Osteoblast (primary cell): ENCODE results near the gene BASP1. TPM values are rescaled to one million over a fixed set of nuclear protein-coding genes. Genes with fewer than 3 reads are reported as not detected.

Experiments used
- DNase-seq: peaks from one replicate; pipeline ENCODE4 v3.0.0; 2011; ENCODE audit warnings: low spot score, mixed read lengths; ENCODE audit not compliant: insufficient read length; ENCODE audit errors: missing footprints
- H2AFZ ChIP-seq: 2 replicates; pipeline ENCODE4 v1.6.0; 2011; ENCODE audit warnings: mild to moderate bottlenecking, low read length
- H3K27ac ChIP-seq: 2 replicates; pipeline ENCODE4 v1.5.1; 2011; ENCODE audit warnings: mild to moderate bottlenecking, low read depth, low read length, moderate library complexity
- H3K27me3 ChIP-seq: 2 replicates; pipeline ENCODE4 v1.6.0; 2012; ENCODE audit warnings: mild to moderate bottlenecking, control low read depth, inconsistent platforms, low read length, moderate library complexity; ENCODE audit not compliant: insufficient read depth
- H3K36me3 ChIP-seq: 2 replicates; pipeline ENCODE4 v1.5.1; 2011; ENCODE audit warnings: mild to moderate bottlenecking, low read length, control low read depth, moderate library complexity; ENCODE audit not compliant: insufficient read depth
- H3K4me1 ChIP-seq: 2 replicates; pipeline ENCODE4 v1.5.1; 2011; ENCODE audit warnings: mild to moderate bottlenecking, low read length, control low read depth, moderate library complexity; ENCODE audit not compliant: insufficient read depth
- H3K4me2 ChIP-seq: 2 replicates; pipeline ENCODE4 v1.6.0; 2011; ENCODE audit warnings: mild to moderate bottlenecking, low read length; ENCODE audit not compliant: insufficient read depth
- H3K4me3 ChIP-seq: fragments of 200-600 bp; sonication (generic); 3 replicates; pipeline ENCODE4 v1.5.1; 2012; ENCODE audit warnings: mild to moderate bottlenecking, low read length, inconsistent platforms; ENCODE audit not compliant: insufficient read depth
- H3K79me2 ChIP-seq: 2 replicates; pipeline ENCODE4 v1.6.0; 2012; ENCODE audit warnings: mild to moderate bottlenecking, low read length, control low read depth, inconsistent platforms; ENCODE audit not compliant: insufficient read depth
- H3K9me3 ChIP-seq: 2 replicates; pipeline ENCODE4 v1.5.1; 2011; ENCODE audit warnings: low read depth, low read length, control low read depth
- H4K20me1 ChIP-seq: 2 replicates; pipeline ENCODE4 v1.6.0; 2012; ENCODE audit warnings: mild to moderate bottlenecking, low read length, control low read depth; ENCODE audit not compliant: insufficient read depth
- total RNA-seq: library from RNA; depleted of rRNA; stranded (reverse); fragments of >200 nt; gene quantifications from 2 replicates; pipeline ENCODE4 v1.2.3, GENCODE V29; 2012
- TF ChIP-seq, protein P1 (sequence below): IDR thresholded peaks from 2 replicates; pipeline ENCODE4 v1.5.1; 2011; ENCODE audit warnings: mild to moderate bottlenecking, low read depth, low read length, moderate library complexity; ENCODE audit errors: extremely low read depth

BASP1 gene
- total RNA-seq, 1 donor = 242 TPM

- no peak for DNase-seq
- Histone ChIP-seq H3K4me1 (peaks cover 2% of the 10 kb centered on the region), H3K9me3 (no peaks in the 10 kb centered on the region), H3K79me2 (no peaks in the 10 kb centered on the region), H3K27me3 (peaks cover 5% of the 10 kb centered on the region), H4K20me1 (no peaks in the 10 kb centered on the region), H2AFZ (no peak overlapping the region), H3K27ac (no peak overlapping the region), H3K4me3 (no peak overlapping the region), H3K4me2 (no peak overlapping the region), H3K36me3 (no peaks in the 10 kb centered on the region)
- TF ChIP-seq, protein P1, sequence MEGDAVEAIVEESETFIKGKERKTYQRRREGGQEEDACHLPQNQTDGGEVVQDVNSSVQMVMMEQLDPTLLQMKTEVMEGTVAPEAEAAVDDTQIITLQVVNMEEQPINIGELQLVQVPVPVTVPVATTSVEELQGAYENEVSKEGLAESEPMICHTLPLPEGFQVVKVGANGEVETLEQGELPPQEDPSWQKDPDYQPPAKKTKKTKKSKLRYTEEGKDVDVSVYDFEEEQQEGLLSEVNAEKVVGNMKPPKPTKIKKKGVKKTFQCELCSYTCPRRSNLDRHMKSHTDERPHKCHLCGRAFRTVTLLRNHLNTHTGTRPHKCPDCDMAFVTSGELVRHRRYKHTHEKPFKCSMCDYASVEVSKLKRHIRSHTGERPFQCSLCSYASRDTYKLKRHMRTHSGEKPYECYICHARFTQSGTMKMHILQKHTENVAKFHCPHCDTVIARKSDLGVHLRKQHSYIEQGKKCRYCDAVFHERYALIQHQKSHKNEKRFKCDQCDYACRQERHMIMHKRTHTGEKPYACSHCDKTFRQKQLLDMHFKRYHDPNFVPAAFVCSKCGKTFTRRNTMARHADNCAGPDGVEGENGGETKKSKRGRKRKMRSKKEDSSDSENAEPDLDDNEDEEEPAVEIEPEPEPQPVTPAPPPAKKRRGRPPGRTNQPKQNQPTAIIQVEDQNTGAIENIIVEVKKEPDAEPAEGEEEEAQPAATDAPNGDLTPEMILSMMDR = no peak
Measured at GRCh38 chr5:17289681-17290539, 72.5 kb downstream of the BASP1 start.

- peaks cover 5% of the 10 kb centered on the region for H3K27me3 ChIP-seq
- no peak overlapping the region for H3K4me3 ChIP-seq
- H3K27ac ChIP-seq = no peak overlapping the region
- H4K20me1 ChIP-seq = no peaks in the 10 kb centered on the region
- H2AFZ ChIP-seq = no peak overlapping the region
- H3K4me1 ChIP-seq = peaks cover 2% of the 10 kb centered on the region
- no peaks in the 10 kb centered on the region for H3K36me3 ChIP-seq
- no peaks in the 10 kb centered on the region for H3K79me2 ChIP-seq
- H3K9me3 ChIP-seq = no peaks in the 10 kb centered on the region
- TF ChIP-seq, protein P1 = no peak
- no peak overlapping the region for H3K4me2 ChIP-seq
- no peak for DNase-seq
Measured at GRCh38 chr5:17290540-17290974, 73.1 kb downstream of the BASP1 start.

DNA sequence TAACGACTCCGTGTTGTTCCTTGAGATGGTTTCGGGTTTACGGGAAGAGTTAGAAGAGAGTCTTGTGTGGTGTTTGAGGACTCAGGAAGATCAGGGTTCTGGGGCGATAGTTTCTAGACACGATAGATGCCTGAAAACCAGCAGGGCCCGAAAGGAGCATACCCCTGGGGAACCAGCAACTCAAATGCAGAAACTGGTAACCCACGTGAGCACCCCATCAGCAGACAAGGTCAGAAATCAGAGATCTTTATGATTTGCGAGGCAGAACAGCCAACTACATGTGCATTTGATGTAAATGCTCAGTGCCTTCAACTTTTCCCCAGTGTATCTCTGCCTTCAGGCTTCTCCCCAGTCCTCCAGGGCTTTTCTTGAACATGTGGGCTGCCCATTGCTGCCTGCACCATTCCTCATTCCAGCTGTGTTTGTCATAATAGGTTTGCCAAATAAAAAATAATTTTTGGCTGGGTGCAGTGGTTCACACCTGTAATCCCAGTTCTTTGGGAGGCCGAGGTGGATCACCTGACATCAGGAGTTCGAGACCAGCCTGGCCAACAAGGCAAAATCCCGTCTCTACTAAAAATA lies 75.1 kb downstream of the BASP1 start:
- TF ChIP-seq, protein P1 = no peak
- Histone ChIP-seq H3K4me2 (no peak overlapping the region), H3K4me3 (no peak overlapping the region)

GRCh38 chr5:17294639-17295311 lies 77.3 kb downstream of the BASP1 start:
- TF ChIP-seq, protein P1 = no peak
- Histone ChIP-seq H3K36me3 (no peaks in the 10 kb centered on the region), H3K27ac (no peak overlapping the region)

More for the DNA sequence above, 75.1 kb downstream of the BASP1 start:
- peaks cover 2% of the 10 kb centered on the region for H3K4me1 ChIP-seq
- H3K9me3 ChIP-seq = no peaks in the 10 kb centered on the region
- no peak overlapping the region for H2AFZ ChIP-seq
- no peak for DNase-seq
- no peak overlapping the region for H3K27ac ChIP-seq
- no peaks in the 10 kb centered on the region for H4K20me1 ChIP-seq
- H3K27me3 ChIP-seq = peaks cover 5% of the 10 kb centered on the region
- H3K79me2 ChIP-seq = no peaks in the 10 kb centered on the region
- no peaks in the 10 kb centered on the region for H3K36me3 ChIP-seq

More at GRCh38 chr5:17294639-17295311, 77.3 kb downstream of the BASP1 start:
- Histone ChIP-seq H4K20me1 (no peaks in the 10 kb centered on the region), H2AFZ (no peak overlapping the region), H3K27me3 (peaks cover 5% of the 10 kb centered on the region), H3K9me3 (no peaks in the 10 kb centered on the region), H3K4me2 (no peak overlapping the region), H3K4me3 (no peak overlapping the region), H3K79me2 (no peaks in the 10 kb centered on the region), H3K4me1 (peaks cover 2% of the 10 kb centered on the region)
- DNase-seq = no peak
